Fibroblast of lung (primary cell): ENCODE data around the gene RSPH1.

ENCODE experiments used
- CTCF ChIP-seq, 2 donors: IDR thresholded peaks in 1 of 2; conservative IDR thresholded peaks in 1 of 2; 1 replicate in 1 of 2; 2 replicates in 1 of 2; pipeline ENCODE4 v1.5.1; 2011 to 2012; ENCODE audit warnings: low read length in 2 of 2, control low read depth in 1 of 2, inconsistent platforms in 1 of 2, low read depth in 1 of 2, mild to moderate bottlenecking in 1 of 2
- EZH2 ChIP-seq: IDR thresholded peaks from 2 replicates; pipeline ENCODE4 v1.5.1; 2012; ENCODE audit warnings: low read length, control low read depth, mild to moderate bottlenecking; ENCODE audit errors: missing control alignments

- no peak for TF ChIP-seq CTCF (conservative IDR thresholded peaks at IDR 0.05 in 1 of 2, IDR thresholded peaks at IDR 0.05 in 1 of 2; ENCODE audit: low read depth in 1 of 2, low read length in 2 of 2)
- no peak for TF ChIP-seq EZH2
Observed at GRCh38 chr21:42472521-42472920, 23.5 kb downstream of the RSPH1 start.
